Spleen (tissue), 7 donors: Measurements from ENCODE around the gene DOCK10.

ENCODE experiments used
- CTCF ChIP-seq, 11 experiments: fragments of 200-600 bp in 7 of 11; fragments of 450-650 bp in 4 of 11; sonication (generic) in 4 of 11; IDR thresholded peaks in 8 of 11; conservative IDR thresholded peaks in 3 of 11; 1 replicate in 7 of 11; 2 replicates in 4 of 11; pipeline versions ENCODE4 v1.4.0 to v1.8.0; 2016 to 2021; ENCODE audit warnings: antibody characterized with exemption in 11 of 11, inconsistent platforms in 4 of 11, mild to moderate bottlenecking in 1 of 11
- POLR2A ChIP-seq, 3 donors: fragments of 450-650 bp; IDR thresholded peaks; one replicate each; pipeline ENCODE4 v1.5.1; 2017; ENCODE audit warnings: antibody characterized with exemption in 3 of 3, mild to moderate bottlenecking in 1 of 3
- POLR2AphosphoS5 ChIP-seq, 3 donors: sonication (generic); formaldehyde crosslinking; IDR thresholded peaks; one replicate each; pipeline ENCODE4 v1.5.1; 2017; ENCODE audit warnings: antibody characterized with exemption in 3 of 3
- donor health status: DM: no; HTN: no; CAD: no; lungs with moderate emphysema.
- donor health status: DM: no; HTN: no; CAD: no.
- donor health status: DM: no; HTN: no; CAD: no.

- no peak for TF ChIP-seq CTCF (IDR thresholded peaks at IDR 0.05 in 8 of 11, conservative IDR thresholded peaks at IDR 0.05 in 3 of 11)
- TF ChIP-seq POLR2AphosphoS5 (IDR thresholded peaks at IDR 0.05), result no peak
- no peak for TF ChIP-seq POLR2A (IDR thresholded peaks at IDR 0.05)
Measured at GRCh38 chr2:224753743-224754540, 288.3 kb downstream of the DOCK10 start.
